Glomerular visceral epithelial cell (primary cell): ENCODE results near the gene ELK4.

ENCODE experiments used
- DNase-seq: peaks from one replicate; pipeline ENCODE4 v3.0.0-alpha.2; 2016; ENCODE audit errors: extremely low spot score

ELK4 gene

GRCh38 chr1:205630241-205630640, 1.6 kb downstream of the ELK4 start:
- DNase-seq = peak; percentile 25

- DNase-seq = peak; percentile 11
Measured at GRCh38 chr1:205629751-205630150, 2.1 kb downstream of the ELK4 start.

- DNase-seq = no peak
Measured at GRCh38 chr1:205627956-205628355, 3.9 kb downstream of the ELK4 start.

- DNase-seq = no peak
Measured at GRCh38 chr1:205626216-205626615, 5.6 kb downstream of the ELK4 start.

- DNase-seq = no peak
Measured at GRCh38 chr1:205623646-205624045, 8.2 kb downstream of the ELK4 start.

- no peak for DNase-seq
Measured at GRCh38 chr1:205620269-205620668, 11.5 kb downstream of the ELK4 start.

- no peak for DNase-seq
Measured at GRCh38 chr1:205619376-205619775, 12.4 kb downstream of the ELK4 start.

- DNase-seq = no peak
Measured at GRCh38 chr1:205616563-205617293, 15.1 kb downstream of the ELK4 start.

GRCh38 chr1:205615789-205616188, 16.0 kb downstream of the ELK4 start:
- DNase-seq = no peak

GRCh38 chr1:205613854-205614412, 17.9 kb downstream of the ELK4 start:
- no peak for DNase-seq

- no peak for DNase-seq
Measured at GRCh38 chr1:205612556-205612955, 19.3 kb downstream of the ELK4 start.

- no peak for DNase-seq
Measured at GRCh38 chr1:205612104-205612503, 19.7 kb downstream of the ELK4 start.

GRCh38 chr1:205610901-205611466, 20.8 kb downstream of the ELK4 start:
- DNase-seq = no peak

GRCh38 chr1:205610036-205610435, 21.8 kb downstream of the ELK4 start:
- DNase-seq = peak; percentile 33

GRCh38 chr1:205604825-205605505, 26.8 kb downstream of the ELK4 start:
- no peak for DNase-seq

GRCh38 chr1:205604059-205604458, 27.8 kb downstream of the ELK4 start:
- no peak for DNase-seq

- DNase-seq = peak; percentile 84
Measured at GRCh38 chr1:205601205-205601604, 30.6 kb downstream of the ELK4 start.

GRCh38 chr1:205600085-205600484, 31.7 kb downstream of the ELK4 start:
- peak; percentile 69 for DNase-seq

GRCh38 chr1:205599669-205600042, 32.2 kb downstream of the ELK4 start:
- DNase-seq = no peak

GRCh38 chr1:205598841-205599668, 32.8 kb downstream of the ELK4 start:
- peak; percentile 69 for DNase-seq

- no peak for DNase-seq
Measured at GRCh38 chr1:205597691-205598314, 34.0 kb downstream of the ELK4 start.
